HepG2 (cell line): ENCODE data around the gene DALRD3. TPM values are rescaled to one million over a fixed set of nuclear protein-coding genes. Genes with fewer than 3 reads are reported as not detected.

Experiments
- DMAP1 ChIP-seq: IDR thresholded peaks from 2 replicates; pipeline ENCODE4 v1.6.1; 2016
- EED ChIP-seq: sonication (generic); formaldehyde crosslinking; IDR thresholded peaks from 2 replicates; pipeline ENCODE4 v1.5.0; 2020; ENCODE audit warnings: mild to moderate bottlenecking, missing genetic modification reagents
- MYC ChIP-seq: sonication (generic); formaldehyde crosslinking; IDR thresholded peaks from 2 replicates; pipeline ENCODE4 v1.9.0; 2021; ENCODE audit warnings: missing genetic modification reagents, borderline replicate concordance
- NFYC ChIP-seq: IDR thresholded peaks from 2 replicates; pipeline ENCODE4 v1.6.1; 2016; ENCODE audit warnings: missing genetic modification reagents, missing compliant biosample characterization
- NRL ChIP-seq: sonication (generic); formaldehyde crosslinking; IDR thresholded peaks from 2 replicates; pipeline ENCODE4 v1.5.0; 2020; ENCODE audit warnings: missing genetic modification reagents, mild to moderate bottlenecking, moderate library complexity, borderline replicate concordance
- POLR2G ChIP-seq: fragments of 200-400 bp; formaldehyde crosslinking; IDR thresholded peaks from 2 replicates; pipeline ENCODE4 v1.6.1; 2018; ENCODE audit warnings: mild to moderate bottlenecking, low read depth, low read length, moderate library complexity
- TARDBP ChIP-seq: sonication (generic); formaldehyde crosslinking; IDR thresholded peaks from 2 replicates; pipeline ENCODE4 v1.8.0; 2022; ENCODE audit warnings: mild to moderate bottlenecking, missing genetic modification reagents
- YEATS2 ChIP-seq: sonication (generic); formaldehyde crosslinking; IDR thresholded peaks from 2 replicates; pipeline ENCODE4 v1.4.0; 2020; ENCODE audit warnings: missing genetic modification reagents, borderline replicate concordance
- ZNF552 ChIP-seq: sonication (generic); formaldehyde crosslinking; IDR thresholded peaks from 2 replicates; pipeline ENCODE4 v1.9.0; 2022; ENCODE audit warnings: missing genetic modification reagents, mild to moderate bottlenecking, borderline replicate concordance
- polyA plus RNA-seq, 8 experiments: library from polyadenylated mRNA; depleted of rRNA in 3 of 8; stranded (reverse) in 7 of 8; unstranded in 1 of 8; fragments of >200 nt; fragmentation: Illumina TruSeq in 4 of 8; extraction: Trizol in 4 of 8; gene quantifications; 2 replicates each; pipeline versions ENCODE4 v1.2.1 to v1.2.3, GENCODE V29; 2011 to 2016; ENCODE audit warnings: low read depth in 4 of 8, missing spikeins in 1 of 8, mixed read lengths in 1 of 8; ENCODE audit not compliant: insufficient read depth in 1 of 8
- total RNA-seq, 5 experiments: library from RNA; depleted of rRNA; stranded (reverse); fragments of >200 nt; fragmentation: Illumina TruSeq; extraction: Trizol; gene quantifications; 2 replicates each; pipeline ENCODE4 v1.2.3, GENCODE V29; 2016; ENCODE audit warnings: low read depth in 1 of 5
- TF ChIP-seq, protein P1 (sequence below): sonication (generic); formaldehyde crosslinking; IDR thresholded peaks from 2 replicates; pipeline ENCODE4 v1.8.0; 2022; ENCODE audit warnings: mild to moderate bottlenecking, missing genetic modification reagents, moderate library complexity
- TF ChIP-seq, protein P2 (sequence below): sonication (generic); formaldehyde crosslinking; conservative IDR thresholded peaks from 2 replicates; pipeline ENCODE4 v1.4.0; 2020; ENCODE audit warnings: missing genetic modification reagents
- TF ChIP-seq, protein P3 (sequence below): sonication (generic); formaldehyde crosslinking; IDR thresholded peaks from 2 replicates; pipeline ENCODE4 v1.4.0; 2020; ENCODE audit warnings: missing genetic modification reagents
- TF ChIP-seq, protein P4 (sequence below): IDR thresholded peaks from 2 replicates; pipeline ENCODE4 v1.6.1; 2012; ENCODE audit warnings: low read length, improper control_type of control experiment
- TF ChIP-seq, protein P5 (sequence below): sonication (generic); formaldehyde crosslinking; IDR thresholded peaks from 2 replicates; pipeline ENCODE4 v1.4.0; 2020; ENCODE audit warnings: missing genetic modification reagents
- TF ChIP-seq, protein P6 (sequence below): sonication (generic); formaldehyde crosslinking; IDR thresholded peaks from 2 replicates; pipeline ENCODE4 v1.5.0; 2020; ENCODE audit warnings: missing genetic modification reagents

DALRD3 gene
- total and polyA plus RNA-seq, 2 of the 13 experiments (the other 11 are each of a cell fraction or from before 2014, with no cell fraction given), result 19.9 to 36.5 TPM

DNA sequence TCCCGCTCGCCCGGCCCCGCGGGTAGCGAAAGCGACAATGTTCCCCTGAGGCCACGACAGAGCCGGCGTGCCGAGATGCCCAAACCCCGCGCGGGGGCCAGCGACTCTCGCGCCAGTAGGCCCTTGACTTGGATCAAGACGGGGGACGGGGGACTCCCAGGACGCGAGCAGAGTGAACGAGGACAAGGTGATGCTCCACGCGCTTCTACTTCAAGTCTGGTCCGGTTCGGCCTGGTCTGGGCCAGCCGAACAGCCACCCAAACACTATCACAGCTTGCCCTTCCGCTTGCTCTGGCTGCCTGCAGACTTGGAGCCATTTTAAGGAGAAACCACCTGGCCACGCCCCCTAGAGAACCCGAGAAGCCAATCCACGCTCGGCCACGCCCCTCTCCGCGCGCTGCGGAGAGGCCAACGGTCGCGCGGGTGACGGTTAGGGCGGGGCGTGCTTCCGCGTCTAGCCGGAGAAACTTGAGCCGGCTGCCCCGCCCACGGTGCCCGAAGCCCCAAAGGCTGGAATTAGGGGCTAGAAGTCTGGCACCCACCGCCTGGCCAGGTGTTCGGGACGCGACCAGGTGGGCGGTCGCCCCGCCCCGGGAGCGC, 2.9 kb upstream of the DALRD3 start (continued):
- TF ChIP-seq, protein P1, sequence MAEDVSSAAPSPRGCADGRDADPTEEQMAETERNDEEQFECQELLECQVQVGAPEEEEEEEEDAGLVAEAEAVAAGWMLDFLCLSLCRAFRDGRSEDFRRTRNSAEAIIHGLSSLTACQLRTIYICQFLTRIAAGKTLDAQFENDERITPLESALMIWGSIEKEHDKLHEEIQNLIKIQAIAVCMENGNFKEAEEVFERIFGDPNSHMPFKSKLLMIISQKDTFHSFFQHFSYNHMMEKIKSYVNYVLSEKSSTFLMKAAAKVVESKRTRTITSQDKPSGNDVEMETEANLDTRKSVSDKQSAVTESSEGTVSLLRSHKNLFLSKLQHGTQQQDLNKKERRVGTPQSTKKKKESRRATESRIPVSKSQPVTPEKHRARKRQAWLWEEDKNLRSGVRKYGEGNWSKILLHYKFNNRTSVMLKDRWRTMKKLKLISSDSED (CRISPR knock-in tag), result no peak
- TF ChIP-seq, protein P2, sequence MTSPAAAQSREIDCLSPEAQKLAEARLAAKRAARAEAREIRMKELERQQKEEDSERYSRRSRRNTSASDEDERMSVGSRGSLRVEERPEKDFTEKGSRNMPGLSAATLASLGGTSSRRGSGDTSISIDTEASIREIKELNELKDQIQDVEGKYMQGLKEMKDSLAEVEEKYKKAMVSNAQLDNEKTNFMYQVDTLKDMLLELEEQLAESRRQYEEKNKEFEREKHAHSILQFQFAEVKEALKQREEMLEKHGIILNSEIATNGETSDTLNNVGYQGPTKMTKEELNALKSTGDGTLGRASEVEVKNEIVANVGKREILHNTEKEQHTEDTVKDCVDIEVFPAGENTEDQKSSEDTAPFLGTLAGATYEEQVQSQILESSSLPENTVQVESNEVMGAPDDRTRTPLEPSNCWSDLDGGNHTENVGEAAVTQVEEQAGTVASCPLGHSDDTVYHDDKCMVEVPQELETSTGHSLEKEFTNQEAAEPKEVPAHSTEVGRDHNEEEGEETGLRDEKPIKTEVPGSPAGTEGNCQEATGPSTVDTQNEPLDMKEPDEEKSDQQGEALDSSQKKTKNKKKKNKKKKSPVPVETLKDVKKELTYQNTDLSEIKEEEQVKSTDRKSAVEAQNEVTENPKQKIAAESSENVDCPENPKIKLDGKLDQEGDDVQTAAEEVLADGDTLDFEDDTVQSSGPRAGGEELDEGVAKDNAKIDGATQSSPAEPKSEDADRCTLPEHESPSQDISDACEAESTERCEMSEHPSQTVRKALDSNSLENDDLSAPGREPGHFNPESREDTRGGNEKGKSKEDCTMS (CRISPR knock-in tag), result no peak
- peak; percentile 99 for TF ChIP-seq POLR2G
- TF ChIP-seq DMAP1, result peak; percentile 19; the same call in 1 of the 2 replicates
- TF ChIP-seq, protein P3, sequence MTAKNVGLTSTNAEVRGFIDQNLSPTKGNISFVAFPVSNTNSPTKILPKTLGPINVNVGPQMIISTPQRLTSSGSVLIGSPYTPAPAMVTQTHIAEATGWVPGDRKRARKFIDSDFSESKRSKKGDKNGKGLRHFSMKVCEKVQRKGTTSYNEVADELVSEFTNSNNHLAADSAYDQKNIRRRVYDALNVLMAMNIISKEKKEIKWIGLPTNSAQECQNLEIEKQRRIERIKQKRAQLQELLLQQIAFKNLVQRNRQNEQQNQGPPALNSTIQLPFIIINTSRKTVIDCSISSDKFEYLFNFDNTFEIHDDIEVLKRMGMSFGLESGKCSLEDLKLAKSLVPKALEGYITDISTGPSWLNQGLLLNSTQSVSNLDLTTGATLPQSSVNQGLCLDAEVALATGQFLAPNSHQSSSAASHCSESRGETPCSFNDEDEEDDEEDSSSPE, result peak; percentile 65
- TF ChIP-seq YEATS2 (CRISPR knock-in tag), result no peak
- TF ChIP-seq ZNF552 (CRISPR knock-in tag), result no peak
- TF ChIP-seq NFYC (CRISPR knock-in tag), result peak; percentile 77
- no peak; the same call in 1 of the 2 replicates for TF ChIP-seq NRL (CRISPR knock-in tag)
- TF ChIP-seq EED (CRISPR knock-in tag), result no peak
- TF ChIP-seq TARDBP (CRISPR knock-in tag), result no peak
- TF ChIP-seq, protein P4, sequence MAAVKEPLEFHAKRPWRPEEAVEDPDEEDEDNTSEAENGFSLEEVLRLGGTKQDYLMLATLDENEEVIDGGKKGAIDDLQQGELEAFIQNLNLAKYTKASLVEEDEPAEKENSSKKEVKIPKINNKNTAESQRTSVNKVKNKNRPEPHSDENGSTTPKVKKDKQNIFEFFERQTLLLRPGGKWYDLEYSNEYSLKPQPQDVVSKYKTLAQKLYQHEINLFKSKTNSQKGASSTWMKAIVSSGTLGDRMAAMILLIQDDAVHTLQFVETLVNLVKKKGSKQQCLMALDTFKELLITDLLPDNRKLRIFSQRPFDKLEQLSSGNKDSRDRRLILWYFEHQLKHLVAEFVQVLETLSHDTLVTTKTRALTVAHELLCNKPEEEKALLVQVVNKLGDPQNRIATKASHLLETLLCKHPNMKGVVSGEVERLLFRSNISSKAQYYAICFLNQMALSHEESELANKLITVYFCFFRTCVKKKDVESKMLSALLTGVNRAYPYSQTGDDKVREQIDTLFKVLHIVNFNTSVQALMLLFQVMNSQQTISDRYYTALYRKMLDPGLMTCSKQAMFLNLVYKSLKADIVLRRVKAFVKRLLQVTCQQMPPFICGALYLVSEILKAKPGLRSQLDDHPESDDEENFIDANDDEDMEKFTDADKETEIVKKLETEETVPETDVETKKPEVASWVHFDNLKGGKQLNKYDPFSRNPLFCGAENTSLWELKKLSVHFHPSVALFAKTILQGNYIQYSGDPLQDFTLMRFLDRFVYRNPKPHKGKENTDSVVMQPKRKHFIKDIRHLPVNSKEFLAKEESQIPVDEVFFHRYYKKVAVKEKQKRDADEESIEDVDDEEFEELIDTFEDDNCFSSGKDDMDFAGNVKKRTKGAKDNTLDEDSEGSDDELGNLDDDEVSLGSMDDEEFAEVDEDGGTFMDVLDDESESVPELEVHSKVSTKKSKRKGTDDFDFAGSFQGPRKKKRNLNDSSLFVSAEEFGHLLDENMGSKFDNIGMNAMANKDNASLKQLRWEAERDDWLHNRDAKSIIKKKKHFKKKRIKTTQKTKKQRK, result no peak
- TF ChIP-seq, protein P5, sequence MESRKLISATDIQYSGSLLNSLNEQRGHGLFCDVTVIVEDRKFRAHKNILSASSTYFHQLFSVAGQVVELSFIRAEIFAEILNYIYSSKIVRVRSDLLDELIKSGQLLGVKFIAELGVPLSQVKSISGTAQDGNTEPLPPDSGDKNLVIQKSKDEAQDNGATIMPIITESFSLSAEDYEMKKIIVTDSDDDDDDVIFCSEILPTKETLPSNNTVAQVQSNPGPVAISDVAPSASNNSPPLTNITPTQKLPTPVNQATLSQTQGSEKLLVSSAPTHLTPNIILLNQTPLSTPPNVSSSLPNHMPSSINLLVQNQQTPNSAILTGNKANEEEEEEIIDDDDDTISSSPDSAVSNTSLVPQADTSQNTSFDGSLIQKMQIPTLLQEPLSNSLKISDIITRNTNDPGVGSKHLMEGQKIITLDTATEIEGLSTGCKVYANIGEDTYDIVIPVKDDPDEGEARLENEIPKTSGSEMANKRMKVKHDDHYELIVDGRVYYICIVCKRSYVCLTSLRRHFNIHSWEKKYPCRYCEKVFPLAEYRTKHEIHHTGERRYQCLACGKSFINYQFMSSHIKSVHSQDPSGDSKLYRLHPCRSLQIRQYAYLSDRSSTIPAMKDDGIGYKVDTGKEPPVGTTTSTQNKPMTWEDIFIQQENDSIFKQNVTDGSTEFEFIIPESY (CRISPR knock-in tag), result no peak; the same call in 1 of the 2 replicates
- TF ChIP-seq, protein P6, sequence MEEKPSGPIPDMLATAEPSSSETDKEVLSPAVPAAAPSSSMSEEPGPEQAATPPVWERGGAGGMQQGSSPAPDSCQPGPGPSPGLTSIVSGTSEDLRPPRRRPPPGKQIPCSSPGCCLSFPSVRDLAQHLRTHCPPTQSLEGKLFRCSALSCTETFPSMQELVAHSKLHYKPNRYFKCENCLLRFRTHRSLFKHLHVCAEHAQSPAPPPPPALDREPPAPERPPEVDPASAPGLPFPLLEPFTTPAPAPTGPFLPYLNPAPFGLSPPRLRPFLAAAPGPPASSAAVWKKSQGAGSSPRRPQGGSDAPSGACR (CRISPR knock-in tag), result no peak; the same call in 1 of the 2 replicates
- TF ChIP-seq MYC (CRISPR knock-in tag), result peak; percentile 77
